Activated CD4-positive, CD25-positive, alpha-beta regulatory T cell (primary cell): Measurements from ENCODE around the gene PACSIN2.

Experiments used
- DNase-seq, 4 experiments: peaks; one replicate each; lab custom pipeline; 2025; lab: John Stamatoyannopoulos, UW

The PACSIN2 gene

DNA sequence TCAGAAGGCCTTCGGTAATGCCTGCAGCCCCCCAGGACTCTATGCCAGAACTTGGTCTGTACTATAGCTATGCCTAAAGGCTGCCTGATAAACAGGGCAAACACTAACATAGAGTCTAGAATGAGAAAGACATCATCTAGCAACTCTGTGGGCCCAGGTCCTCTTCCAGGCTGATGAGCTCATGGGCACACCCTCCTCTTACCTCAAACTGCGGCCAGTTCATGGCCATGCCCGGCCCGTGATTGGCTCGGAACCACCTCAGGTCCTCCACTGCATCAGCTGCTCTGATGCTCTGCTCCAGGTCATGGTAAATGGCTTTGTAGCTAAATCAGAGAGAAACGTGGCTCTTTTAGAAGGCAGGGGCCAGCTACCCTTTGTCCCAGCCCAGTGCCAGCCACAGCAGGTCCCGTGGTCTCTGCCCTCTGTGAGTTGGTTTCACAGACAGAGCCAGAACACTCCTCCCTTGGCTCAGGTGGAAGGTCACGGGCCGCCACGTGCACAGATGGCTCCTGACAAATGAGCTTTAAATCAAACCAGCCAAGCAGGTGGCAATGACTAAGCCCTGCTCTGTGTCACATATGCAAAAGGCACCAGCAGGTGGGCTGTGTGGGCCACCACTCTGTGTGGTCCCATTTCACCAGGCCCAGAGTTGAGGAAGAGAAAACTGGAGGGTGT is 132.8 kb downstream of the PACSIN2 start:
- no peak for DNase-seq

DNA sequence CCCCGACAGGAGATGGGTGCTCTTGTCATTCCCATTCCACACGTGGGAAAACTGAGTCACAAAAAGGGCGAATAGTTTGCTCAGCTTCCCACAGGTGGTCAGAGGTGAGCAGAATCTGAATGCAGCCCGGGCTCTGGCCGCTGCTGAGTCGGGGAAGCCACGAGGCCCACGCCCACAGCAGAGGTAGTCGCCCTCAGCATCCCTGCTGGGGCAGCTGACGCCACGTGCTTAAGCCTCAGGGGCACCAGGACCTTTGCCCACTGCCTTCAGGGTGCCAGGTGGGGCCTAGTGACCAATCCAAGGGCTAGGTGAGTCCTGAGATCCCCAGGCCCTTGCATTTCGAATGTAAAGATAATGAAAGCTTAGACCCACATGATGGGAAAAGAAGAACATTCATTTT is 133.7 kb downstream of the PACSIN2 start:
- no peak for DNase-seq

DNA sequence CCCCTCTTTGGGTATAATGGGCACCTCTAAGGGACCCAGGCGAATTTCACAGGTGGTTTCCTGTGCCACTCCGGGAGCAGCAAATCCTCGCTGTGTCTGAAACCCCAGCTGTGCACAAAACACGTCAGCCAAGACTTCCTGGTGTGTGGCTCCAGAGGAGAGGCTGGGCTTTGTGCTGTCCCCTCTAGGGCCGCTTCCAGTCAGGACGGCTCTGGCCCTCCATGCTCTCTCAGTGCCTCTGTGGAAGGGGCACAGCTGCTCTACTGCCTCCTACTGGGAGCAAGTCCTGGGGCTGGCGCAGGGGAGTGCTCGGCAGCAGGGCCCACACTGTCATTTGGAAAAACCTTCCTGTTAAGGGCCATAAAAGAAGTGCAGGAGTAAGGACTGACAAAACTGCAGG is 134.1 kb downstream of the PACSIN2 start:
- DNase-seq: no peak

DNA sequence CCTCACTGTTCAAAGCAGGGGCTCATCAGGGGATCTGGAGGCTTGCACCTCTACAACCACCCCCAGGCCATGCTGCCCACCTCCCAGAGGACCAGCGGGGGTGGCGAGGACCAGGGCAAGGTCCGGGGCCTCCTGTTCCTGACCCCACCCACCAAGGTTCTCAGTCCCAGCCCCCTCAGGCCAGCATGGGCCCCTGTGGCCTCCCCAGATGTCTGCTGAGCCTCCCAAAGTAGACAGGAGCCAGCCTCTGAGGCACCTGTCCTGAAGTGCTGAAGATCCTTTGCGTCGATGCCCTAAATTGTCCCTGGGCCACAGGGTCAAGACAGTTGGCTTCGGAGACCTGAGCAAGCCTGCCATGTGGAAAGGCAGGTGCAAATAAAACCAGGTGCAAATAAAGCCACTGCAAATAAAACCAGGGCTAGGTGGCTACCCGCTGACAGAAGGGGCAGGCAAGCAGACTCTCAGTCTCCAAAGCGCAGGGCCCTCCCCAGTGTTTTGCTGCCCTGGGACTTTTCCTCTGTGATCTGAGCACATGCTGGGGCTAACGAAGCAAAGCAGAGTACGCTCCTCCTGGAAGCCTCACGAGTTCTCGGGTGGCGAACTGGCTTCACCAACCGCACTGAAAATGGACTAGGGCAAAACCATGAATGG is 135.5 kb downstream of the PACSIN2 start:
- no peak for DNase-seq

GRCh38 chr22:42878561-42879305 is 136.2 kb downstream of the PACSIN2 start:
- DNase-seq: no peak

DNA sequence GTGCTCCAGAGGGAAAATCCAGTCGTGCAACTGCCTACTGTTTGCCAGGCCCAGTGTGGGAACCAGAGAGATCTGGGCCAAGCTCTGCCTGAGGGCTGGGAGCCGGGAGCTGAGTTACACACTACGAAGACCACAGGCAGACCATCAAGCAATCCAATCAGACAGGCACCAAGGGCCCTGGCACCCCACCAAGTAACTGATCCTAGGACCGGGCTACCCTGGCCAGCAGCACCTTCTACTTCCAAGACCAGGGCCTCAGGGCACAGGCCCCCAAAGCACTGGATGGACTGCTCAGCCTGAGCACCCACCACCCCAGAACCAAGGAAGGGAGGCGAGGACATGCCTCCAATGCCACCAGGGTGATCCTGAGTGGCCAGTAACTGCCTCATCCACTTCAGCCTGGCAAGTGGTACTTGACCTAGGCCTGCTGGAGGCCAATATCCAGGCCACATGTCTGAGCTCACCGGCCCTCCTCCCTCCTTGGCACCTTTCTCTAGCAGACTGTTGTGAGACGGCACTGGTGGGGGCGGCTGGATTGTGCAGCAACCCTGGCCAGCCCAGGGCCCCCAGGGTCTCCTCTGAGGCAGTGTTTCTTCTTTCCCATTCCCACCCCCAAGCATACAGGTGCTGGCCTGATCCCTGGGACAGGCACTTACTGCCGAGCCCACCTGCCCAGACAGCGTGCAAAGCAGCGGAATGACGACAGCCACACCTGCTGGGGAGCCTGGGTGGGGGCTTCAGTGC is 137.2 kb downstream of the PACSIN2 start:
- DNase-seq: no peak

GRCh38 chr22:42877158-42877557 is 137.8 kb downstream of the PACSIN2 start:
- no peak for DNase-seq

DNA sequence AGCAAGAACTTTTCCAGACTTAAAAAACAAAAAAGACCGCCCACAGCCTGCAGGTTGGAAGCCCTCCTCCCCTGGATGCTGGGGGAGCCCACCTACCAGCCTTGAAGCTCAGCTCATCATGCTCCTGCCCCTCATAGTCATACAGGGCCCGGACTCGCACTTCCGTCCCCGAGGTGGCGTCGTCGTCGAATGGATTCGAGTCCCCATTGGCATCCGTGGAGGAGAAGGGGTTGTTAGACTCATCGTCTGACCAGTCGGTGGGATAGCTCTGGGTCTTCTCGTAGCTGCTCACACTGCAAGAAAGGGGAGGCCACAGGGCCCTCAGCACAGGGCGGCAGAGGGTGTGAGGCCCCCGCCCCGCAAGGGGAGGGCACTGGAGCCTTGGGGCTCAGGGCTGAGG is 138.9 kb downstream of the PACSIN2 start:
- no peak for DNase-seq

DNA sequence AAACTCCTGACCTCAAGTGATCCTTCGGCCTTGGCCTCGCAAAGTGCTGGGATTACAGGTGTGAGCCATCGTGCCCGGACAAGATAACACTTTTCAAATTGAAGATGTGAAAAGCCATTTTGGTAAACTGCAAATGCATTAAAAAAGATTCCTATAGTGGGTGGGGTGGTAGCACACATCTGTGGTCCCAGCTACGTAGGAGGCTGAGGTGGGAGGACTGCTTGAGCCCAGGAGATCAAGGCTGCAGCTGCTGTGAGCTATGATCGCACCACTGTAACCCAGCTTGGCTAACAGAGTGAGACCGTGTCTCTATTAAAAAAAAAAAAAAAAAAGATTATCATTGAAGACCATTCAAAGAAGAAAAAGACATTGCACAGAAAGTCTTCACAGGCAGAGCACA is 140.9 kb downstream of the PACSIN2 start:
- no peak for DNase-seq

DNA sequence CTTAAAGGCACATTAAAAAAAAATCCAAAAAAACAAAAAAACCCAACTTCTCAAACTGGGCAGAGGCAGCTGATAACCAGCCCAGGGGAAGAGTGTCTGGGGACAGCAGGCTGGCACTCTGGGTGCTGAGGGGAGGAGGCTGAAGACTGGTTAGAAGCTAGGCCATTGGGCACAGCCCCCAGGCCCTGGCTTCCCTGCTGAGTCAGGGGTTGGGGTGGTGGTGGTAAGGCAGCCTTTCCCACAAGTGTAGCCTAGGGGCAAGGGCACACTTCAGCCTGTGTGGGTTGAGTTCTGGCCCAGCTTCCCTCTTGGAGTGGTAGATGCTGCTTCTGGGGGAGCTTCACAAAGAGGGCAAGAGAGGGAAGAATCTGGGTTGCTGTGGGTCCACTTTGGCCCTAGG is 141.6 kb downstream of the PACSIN2 start:
- DNase-seq: no peak

GRCh38 chr22:42872821-42873220 is 142.1 kb downstream of the PACSIN2 start:
- no peak for DNase-seq

- DNase-seq: no peak
Measured at GRCh38 chr22:42871146-42872050, 143.6 kb downstream of the PACSIN2 start.

- DNase-seq: no peak
Measured at GRCh38 chr22:42869888-42870480, 145.0 kb downstream of the PACSIN2 start.

GRCh38 chr22:42869463-42869862 is 145.5 kb downstream of the PACSIN2 start:
- DNase-seq: no peak

GRCh38 chr22:42868751-42869251 is 146.1 kb downstream of the PACSIN2 start:
- no peak for DNase-seq

DNA sequence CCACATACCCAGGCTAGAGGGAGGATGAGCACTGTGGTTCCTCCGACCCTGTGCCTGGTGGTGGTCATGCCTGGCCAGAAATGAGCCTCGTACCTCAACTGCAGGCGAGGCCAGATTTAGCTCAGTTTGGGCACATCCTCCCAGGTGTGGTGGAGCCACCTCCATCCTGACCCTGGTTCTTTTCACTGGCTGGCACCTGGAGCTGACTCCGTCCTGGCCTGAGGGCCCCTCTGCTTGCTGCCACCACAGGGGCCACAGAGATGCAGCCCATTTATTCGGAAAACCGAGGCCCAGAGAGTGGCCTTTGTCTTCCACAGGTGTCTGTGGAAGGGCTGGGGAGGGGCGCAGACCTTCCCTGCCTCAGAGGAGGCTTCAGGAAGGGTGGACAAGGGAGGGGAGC is 148.8 kb downstream of the PACSIN2 start:
- no peak for DNase-seq

DNA sequence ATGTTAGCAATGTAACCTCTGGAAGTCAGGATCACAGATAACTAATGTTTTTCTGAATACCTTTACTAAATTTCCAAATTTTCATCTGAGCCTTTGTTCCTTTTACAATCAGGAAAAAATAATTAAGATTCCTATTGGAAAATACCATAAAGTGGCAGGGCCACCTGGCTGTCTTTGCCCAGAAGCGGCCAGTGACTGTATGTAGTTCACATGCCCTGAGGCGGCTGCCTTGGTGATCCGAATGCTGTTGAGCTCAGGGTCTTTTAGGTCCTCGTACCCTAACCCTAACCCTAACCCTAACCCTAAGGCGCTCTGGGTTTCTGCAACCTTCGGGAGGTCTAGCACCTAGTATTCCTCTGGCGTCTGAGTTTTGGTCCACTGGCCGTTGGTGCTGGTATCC is 149.4 kb downstream of the PACSIN2 start:
- DNase-seq: no peak

DNA sequence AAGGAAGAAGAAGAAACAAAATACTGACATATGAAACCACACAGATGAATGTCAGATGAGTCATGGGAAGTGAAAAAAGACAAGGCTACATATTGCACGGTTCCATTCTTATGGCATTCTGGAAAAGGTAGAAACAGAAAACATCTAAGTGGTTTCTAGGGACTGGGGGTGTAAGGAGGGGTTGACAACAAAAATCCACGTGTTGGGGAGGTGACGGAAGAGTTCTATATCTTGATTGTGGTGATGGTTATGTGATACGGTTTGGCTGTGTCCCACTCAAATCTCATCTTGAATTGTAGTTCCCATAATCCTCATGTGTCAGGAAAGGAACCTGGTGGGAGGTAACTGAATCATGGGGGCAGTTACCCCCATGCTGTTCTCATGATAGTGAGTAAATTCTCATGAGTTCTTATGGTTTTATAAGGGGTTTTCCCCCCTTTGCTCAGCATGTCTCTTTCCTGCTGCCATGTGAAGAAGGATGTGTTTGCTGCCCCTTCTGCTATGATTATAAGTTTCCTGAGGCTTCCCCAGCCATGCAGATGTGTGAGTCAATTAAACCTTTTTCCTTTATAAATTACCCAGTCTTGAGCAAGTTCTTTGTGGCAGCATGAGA is 151.5 kb downstream of the PACSIN2 start:
- DNase-seq: no peak

GRCh38 chr22:42862045-42862734 is 152.8 kb downstream of the PACSIN2 start:
- DNase-seq: no peak

DNA sequence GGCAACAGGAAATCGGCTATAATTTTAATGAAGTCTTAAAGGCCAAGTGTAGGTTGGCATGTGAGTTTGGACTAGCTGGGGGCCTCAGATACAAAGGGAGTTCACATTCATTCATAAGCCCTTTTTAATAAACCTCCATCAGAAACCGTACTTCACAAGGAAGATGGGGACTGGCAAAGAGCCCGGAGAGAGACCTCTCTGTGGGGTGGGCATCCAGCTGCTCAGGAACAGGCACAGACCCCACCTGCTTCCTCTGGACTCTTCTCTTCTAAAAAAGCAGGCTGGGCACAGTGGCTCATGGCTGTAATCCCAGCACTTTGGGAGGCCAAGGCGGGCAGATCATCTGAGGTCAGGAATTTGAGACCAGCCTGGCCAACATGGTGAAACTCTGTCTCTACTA is 154.0 kb downstream of the PACSIN2 start:
- no peak for DNase-seq
